GM18951 (cell line): Measurements from ENCODE around the gene DDX56.
"Not testable (repeated sequence)": the region's sequence is repeated elsewhere in the genome, so short reads cannot be mapped to it uniquely, and the experiment has no call there.

Experiments used
- POLR2A ChIP-seq: IDR thresholded peaks from 4 replicates; pipeline ENCODE4 v1.6.1; 2011; ENCODE audit warnings: mild to moderate bottlenecking; ENCODE audit not compliant: insufficient read length, insufficient read depth; ENCODE audit errors: extremely low read depth
- in situ Hi-C: fragments of 300-500 bp; cut with MboI; formaldehyde crosslinking; loops from one replicate; pipeline ENCODE4 v1.12.0; 2022; ENCODE audit warnings: low sequenced_read_pairs, mixed read lengths, inconsistent platforms; ENCODE audit not compliant: unreplicated experiment

Gene DDX56

DNA sequence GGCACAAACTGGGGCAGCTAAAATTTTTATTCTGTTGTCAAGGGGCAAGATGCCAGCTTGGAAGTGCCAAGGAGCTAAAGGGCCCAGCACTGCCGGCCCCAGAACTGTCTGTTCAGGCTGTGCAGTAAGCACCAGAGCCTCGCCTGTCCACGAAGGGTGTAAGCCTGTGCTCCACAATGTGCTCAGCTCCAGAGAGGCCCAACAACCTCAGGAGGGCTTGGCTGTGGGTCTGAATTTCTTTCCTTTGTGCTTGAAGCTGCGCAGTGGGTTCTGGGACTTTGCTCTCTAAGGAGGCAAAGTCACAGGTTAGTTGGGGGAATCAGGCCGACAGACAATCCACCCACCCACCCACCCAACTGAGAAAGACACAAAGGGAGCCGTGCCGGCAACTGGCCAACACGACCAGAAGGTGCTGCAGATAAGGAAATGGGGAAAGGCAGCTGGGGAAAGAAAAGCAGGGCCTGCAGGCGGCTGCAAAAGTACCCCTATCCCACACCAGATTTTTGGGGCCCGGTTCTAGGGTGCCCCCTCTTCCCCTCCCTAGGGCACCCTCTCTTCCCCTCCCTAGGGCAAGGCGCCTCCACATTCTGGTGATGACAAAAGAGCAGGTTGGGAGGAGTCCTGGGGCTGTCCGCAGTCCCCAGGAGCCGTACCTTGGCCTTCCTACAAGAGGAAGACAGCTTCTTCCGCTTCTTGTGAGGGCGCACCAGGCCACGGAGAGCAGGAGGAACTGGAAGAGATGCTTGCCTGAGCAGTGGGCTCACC lies 7.7 kb downstream of the DDX56 start:
- TF ChIP-seq POLR2A = no peak
- in situ Hi-C loops = no loop called here

DNA sequence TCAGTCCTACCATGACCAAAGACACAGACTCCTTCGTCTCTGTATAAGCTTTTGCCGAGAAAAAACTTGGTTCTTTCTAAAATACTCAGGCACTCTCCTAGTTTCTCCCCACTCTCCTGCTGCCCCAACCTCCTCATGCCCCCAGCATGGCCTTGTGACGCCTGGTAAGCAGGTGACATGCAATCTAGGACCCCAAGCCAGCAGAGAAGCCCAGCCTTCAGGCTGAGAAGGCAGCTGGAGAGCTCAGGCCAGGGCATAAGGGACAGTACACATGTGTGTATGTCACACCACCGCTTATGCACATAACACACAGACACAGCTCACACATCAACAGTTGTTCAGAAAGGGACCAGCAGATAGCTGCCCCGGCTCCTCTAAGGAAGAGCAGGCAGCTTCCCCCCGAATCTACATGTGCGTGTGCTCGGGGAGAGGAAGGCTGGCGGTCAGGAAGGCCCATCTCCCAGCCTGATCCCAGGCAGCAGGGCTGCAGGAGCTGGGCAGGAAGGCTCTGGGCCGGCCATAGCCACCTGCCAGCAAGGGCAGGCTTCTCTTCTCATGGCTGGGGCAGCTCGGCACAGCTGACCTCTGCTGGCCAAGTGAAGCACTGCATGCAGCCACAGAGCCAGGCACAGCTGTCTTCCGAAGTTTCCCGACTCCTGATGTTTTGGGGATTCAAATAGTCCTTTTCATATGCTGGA lies 8.5 kb downstream of the DDX56 start:
- in situ Hi-C loops = no loop called here
- no peak for TF ChIP-seq POLR2A

DNA sequence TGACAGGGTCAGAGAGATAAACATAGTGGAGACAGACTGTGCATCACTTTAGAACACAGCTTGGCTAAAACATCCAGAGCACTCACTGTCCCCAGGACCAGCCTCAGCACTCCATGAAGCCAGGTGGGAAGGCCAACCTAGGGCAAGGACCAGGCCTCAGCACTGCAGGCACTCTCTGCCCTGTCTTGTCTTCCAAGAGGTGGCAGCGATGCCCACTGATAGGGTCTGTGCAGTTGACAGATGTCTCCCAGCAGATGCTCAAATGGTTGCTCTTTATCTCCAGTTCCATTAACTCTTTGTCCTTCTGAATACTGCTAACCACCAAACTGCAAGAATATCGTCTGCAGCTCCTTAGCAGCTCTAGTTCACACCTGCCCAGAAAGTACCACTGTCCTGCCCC lies 9.1 kb downstream of the DDX56 start:
- in situ Hi-C loops = no loop called here
- no peak for TF ChIP-seq POLR2A

DNA sequence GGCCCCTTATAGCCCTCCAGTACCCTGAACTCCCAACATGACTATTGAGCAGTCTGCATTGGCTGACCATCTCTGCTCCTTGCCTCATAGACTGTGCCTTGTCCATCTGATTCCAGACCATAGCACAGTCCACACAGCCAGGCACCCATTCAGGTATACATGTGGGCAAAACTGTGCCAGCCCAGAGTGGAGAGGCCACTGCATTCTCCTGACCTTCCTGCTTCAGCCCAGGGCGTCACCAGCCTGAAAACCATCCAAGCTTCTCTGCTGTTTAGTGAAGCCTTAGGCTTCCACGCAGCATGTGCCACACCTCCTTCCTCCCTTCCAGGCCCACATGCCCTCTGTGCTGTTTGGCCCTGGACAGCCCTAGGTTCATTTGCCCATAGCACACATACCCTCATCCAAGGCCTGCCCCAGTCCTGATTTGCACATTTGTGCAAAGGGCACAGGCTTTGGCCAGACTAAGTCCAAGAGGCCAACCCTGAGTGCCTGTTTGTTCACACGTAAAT lies 10.5 kb downstream of the DDX56 start:
- in situ Hi-C loops = no loop called here
- no peak for TF ChIP-seq POLR2A

DNA sequence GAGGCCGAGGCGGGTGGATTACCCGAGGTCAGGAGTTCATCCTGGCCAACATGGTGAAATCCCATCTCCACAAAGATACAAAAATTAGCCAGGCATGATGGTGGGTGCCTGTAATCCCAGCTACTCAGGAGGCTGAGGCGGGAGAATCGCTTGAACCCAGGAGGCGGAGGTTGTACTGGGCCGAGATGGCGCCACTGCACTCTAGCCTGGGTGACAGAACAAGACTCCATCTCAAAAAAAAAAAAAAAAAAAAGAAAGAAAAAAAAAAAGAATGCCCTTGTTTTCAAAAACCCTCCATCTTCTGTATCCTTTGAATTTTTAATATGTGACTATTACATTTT lies 11.1 kb downstream of the DDX56 start:
- in situ Hi-C loops = not testable (repeated sequence)

DNA sequence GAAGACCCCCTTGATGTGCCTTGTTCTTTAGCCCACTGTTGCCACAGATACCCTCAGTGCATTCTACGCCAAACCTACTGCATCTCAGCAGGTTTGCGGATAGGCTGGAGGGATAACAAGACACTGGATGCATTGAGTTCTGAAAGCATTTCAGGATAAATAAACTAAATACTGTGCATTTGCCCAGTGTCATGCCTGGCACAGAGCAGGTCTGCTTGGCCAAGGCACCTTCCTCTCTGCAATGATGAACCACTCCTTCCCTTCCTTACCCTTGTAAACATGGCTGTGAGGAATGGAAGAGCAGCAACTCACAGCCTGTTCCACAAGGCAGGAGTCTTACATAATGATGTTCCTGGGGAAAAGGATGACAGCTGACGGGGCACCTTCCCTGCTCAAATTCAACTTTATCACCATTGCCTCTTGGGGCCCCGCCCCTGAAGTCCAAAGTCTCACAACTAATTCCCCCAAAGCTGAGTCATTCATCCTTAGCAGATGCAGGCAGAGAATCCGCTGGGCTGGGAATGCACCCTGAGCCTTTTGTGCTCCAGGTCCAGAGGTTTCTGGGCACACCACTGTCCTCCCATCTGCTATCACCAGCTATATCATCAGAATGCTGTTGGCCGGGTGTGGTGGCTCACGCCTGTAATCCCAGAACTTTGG lies 11.6 kb downstream of the DDX56 start:
- in situ Hi-C loops = no loop called here
- no peak for TF ChIP-seq POLR2A

DNA sequence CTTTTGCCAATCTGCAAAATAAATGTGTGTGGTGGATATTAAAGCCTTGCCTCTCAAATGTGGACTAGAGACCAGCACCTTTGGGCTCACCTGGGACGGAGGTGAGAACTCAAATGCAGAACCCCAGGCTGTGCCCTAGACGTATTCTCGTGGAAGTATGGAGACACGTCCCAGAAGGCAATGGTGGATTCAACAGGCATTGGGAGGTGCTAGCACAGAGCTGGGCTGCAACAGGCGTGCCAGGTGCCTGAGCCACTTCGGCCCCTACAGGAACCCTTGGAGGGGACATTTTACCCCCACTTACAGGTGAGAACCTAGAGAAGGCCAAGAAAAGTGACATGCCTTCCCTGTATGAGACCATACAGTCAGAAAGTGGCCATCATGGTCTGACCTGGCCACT lies 12.2 kb downstream of the DDX56 start:
- in situ Hi-C loops = no loop called here
- no peak for TF ChIP-seq POLR2A

DNA sequence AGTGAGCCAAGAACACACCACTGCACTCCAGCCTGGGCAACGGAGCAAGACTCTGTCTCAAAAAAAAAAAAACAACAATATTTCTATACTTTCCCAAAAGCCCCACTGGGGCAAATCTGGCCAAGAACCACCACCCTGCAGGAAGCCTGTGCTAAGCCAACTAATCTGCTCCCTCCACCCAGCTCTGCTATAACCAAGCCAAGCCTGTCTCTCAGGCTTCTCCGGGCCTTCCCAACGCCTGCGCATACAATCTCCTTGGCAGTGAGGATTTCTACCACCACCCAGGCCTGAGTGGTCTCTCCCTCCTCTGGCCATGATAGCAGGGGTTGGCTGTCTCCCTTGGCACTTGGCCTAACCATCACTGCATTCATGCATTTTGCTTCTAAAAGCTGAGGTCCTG lies 14.2 kb downstream of the DDX56 start:
- TF ChIP-seq POLR2A = no peak
- in situ Hi-C loops = no loop called here

DNA sequence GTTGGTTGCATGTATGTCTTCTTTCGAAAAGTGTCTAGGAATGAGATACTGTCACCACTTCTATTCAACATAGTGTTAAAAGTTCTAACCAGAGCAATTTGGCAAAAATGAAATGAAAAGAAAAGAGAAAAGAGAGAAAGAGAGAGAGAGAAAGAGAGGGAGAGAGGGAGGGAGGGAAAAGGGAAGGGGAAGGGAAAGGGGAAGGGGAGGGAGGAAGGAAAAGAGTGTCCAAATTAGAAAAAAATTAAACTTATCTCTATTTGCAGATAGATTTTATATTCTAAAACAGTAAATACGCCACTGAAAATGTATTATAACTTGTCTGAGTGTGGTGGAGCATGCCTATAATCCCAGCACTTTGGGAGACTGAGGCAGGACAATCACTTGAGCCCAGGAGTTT lies 16.2 kb downstream of the DDX56 start:
- in situ Hi-C loops = no loop called here
- TF ChIP-seq POLR2A = no peak

DNA sequence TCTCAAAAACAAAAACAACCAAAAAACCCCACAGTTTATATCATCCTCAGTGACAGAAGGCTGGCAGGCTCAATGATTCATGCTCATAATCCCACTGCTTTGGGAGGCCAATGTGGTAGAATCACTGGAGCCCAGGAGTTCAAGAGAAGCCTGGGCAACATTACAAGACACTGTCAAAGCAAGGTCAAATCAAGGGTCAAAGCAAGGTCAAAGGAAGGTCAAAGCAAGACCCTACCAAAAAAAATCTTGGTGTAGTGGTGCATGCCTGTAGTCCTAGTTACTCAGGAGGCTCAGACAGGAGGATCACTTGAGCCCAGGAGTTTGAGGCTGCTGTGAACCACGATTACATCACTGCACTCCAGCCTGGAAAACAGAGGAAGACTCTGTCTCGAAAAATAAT lies 18.4 kb downstream of the DDX56 start:
- TF ChIP-seq POLR2A = no peak
- in situ Hi-C loops = no loop called here

DNA sequence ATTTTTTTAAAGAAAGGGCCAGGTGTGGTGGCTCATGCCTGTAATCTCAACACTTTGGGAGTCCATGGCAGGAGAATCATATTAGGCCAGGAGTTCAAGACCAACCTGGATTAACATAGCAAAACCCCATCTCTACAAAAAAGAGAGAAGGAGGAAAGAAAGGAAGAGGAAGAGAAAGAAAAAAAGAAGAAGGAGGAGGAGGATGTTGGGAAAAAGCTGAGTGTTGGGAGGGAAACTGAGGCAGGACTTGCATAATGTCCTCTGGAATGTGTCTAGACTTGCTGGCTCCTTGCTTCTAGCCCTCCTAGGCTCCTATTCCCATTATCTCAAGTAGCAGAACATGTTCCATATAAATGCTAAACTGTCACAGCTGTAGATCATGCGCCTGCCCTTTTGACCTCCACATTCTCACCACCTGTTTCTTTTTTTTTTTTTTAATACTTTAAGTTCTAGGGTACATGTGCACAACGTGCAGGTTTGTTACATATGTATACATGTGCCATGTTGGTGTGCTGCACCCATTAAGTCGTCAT lies 21.2 kb downstream of the DDX56 start:
- in situ Hi-C loops = not testable (repeated sequence)

DNA sequence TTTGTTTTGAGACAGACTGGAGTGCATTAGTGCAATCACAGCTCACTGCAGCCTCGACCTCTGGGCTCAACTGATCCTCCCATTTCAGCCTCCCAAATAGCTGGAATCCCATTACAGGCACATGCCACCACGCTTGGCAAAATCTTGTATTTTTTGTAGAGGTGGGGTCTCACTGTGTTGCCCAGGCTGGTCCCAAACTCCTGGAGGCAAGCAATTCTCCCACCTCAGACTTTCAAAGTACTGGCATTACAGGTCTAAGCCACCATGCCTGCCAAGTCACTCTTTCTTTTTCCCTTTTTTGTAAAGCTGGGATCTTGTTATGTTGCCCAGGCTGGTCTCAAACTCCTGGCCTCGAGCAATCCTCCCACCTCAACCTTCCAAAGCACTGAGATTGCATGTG lies 24.3 kb downstream of the DDX56 start:
- TF ChIP-seq POLR2A = no peak
- in situ Hi-C loops = no loop called here

DNA sequence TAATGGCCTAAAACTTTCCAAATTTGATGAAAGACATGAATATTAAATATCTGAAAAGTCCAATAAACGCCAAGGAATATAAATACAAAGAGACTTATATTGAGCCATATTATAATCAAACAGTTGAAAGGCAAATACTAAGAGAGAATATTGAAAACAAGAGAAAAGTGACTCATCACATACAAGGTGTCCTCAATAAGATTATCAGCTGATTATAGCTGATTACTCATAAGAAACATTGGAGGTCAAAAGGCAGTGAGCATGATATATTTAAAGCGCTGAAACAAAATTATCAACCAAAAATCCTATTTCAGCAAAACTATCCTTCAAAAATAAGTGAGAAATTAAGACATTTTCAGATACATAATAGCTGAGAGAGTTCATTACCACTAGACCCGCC lies 24.8 kb downstream of the DDX56 start:
- TF ChIP-seq POLR2A = no peak
- in situ Hi-C loops = no loop called here
